T-helper 1 cell treated with Interleukin-12 subunit alpha and Interleukin-12 subunit beta and Interleukin-4 antibody, amounts not matched to agents 30 ng/mL and 1 ng/mL, for 36 hours (primary cell): Measurements from ENCODE around the gene TSPAN3. TPM values are rescaled to one million over a fixed set of nuclear protein-coding genes. Genes with fewer than 3 reads are reported as not detected.

ENCODE experiments used
- intact Hi-C: fragments of 100-400 bp; cut with micrococcal nuclease; formaldehyde crosslinking; loops from one replicate; pipeline ENCODE4 v1.15.1; 2024
- total RNA-seq: library from RNA; stranded (reverse); gene quantifications from 2 replicates; pipeline ENCODE4 v1.2.3, GENCODE V29; 2022

TSPAN3 gene
- total RNA-seq, 1 donor from 2014 or later, result 19.2 TPM

DNA sequence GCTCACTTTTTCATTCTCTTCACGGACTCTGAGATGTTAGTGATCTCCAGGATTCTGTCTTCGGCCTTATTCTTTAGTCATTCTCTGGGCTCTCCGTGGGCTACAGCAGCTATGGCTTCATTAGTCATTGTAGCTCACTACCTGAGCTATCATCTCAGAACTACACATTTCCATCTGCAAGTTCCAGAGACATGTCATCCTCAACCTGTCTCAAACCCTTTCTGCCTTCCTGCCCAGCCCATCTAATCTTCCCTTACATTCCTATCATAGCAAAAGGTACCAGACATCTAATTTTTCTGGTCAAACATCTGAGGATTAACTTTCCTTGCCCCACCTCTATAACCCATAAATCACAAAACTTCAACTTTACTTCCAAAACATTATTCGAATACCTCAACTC, 13.2 kb downstream of the TSPAN3 start:
- intact Hi-C loops, result no loop called here

DNA sequence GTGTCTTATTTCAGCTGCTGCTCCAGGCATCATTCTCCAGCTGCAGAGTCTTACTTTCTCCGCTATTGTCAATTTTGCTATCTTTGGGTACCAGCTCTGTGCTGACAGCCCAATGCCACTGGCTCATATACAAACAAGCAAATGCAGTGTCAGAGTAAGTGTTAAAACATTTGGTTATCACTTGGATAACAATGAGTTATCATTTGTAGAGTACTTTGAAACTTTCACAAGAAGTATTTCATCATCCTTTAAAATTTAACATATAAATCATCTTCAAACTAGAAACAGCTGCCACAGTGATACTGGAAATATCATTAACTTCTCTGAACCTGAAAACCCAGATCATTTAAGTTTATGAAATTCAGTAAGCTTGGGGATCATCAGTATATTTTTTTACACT, 13.8 kb downstream of the TSPAN3 start:
- intact Hi-C loops, result no loop called here

- intact Hi-C loops, result no loop called here
These were observed 17.2 kb downstream of the TSPAN3 start for GRCh38 chr15:77053709-77054108.

GRCh38 chr15:77052556-77052955, 18.4 kb downstream of the TSPAN3 start:
- intact Hi-C loops, result no loop called here

DNA sequence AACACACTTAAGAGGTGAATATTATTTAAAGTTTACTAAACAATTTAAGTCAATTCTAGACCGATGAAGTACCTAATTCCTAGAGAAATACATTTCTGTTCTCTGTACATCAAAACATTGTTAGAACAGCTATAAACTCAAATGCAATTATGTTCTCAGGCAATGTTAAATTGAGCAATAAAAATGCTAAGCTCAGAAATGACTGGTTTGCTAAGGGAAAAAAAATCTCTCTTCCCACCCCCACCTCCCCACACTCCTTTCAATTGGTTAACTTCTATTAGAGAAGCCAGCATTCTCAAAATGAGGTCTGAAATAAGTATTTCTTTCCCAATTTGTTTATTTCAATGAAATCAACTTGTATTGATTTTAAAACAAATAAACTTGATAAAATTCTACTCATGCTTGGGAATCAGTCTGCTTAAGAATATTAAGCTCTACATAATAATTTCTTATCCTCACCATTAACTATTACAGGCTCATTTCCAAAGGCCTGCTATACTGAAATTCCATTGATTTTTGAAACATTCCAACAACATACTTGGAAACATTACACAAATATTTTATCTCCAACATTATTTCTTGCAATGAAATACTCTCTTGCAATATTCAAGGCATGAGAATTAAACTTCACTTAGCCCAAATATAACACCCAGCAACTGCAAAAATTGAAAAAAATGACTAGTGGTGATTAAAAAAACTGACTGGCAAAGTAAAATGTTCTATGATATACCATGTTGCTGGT, 22.6 kb downstream of the TSPAN3 start:
- intact Hi-C loops, result no loop called here

- intact Hi-C loops, result no loop called here
These were observed 24.1 kb downstream of the TSPAN3 start for GRCh38 chr15:77046704-77047412.

DNA sequence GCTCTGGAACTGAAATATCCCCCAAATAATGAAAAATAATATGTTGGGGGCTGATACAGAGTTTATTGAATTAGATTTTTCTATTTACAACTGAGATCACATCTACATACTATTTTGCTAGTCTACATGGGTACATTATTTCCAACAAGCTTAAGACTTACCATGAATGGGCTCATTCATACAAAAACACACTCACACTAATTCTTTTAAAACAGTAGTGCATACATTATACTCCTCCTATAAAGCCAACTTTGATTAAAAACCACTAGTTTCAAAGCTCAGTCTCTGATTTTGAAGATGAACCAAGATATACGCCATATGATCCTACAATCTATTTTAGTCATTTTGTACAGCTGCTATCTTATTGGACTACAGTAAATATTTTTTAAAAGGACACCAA, 24.9 kb downstream of the TSPAN3 start:
- intact Hi-C loops, result no loop called here

- intact Hi-C loops, result no loop called here
These were observed 26.5 kb downstream of the TSPAN3 start for GRCh38 chr15:77044228-77045042.

DNA sequence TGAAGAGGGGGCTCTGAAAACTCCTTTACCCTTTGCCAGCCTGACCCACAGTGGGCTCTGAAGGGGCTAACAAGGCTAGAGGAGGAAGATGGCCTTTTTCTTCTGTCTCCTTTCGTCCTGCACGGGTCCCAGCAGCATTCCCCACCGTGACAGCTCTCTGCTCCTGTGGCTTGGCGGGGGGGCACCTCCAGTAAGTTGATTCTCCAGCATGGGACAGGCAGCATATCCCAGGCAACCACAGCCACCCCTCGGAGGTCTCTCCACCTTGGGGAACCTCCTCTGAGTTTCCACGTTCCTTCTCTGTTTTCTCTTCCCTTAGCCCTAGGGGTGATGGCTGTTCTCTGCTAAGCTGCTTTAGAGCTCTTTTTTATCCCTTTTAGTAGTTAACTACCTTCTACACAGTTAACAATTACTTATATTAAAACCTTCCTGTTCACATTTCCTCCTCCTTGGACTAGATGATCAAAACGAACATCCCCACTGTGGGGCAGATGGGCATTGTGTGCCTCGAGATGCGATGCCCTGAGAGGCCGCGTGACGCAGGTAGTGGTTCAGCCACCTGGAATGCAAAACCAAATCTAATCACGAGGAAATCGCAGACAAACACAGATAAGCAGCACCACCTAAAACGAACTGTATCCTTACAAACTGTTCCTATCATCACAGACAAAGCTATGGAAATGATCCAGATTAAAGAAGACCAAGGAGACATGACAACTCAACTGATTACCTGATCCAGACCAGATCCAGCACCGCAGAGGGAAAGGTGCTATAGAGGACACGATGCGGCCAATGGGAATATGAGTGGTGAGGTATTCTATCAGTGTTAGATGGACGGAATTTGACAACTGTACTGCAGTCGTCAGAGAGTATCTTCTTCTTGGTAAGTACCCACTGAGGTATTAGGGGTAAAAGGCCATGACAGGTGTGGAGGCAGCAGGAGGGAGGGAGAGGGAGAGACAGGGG, 27.7 kb downstream of the TSPAN3 start:
- intact Hi-C loops, result no loop called here

- intact Hi-C loops, result no loop called here
These were observed 28.5 kb downstream of the TSPAN3 start for GRCh38 chr15:77042245-77042919.

GRCh38 chr15:77040673-77041072, 30.2 kb downstream of the TSPAN3 start:
- intact Hi-C loops, result no loop called here

DNA sequence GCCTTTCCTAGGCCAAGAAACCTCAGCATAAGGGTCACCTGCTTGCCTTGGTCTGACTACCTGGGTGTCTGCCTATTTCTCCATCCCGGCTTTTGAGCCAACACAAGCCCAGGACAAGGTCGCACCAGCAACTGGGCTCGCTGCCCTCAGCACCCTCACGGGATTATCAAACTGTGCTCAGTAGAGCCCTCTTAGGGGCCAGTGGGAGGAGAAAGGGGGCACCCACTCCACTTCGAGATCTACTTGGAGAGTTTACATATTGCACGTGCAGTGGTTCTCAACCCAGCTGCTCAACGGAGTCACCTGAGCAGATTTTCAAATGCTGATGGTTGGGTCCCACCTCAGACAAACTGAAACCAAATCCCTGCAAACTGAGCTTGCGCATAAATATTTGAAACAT, 31.1 kb downstream of the TSPAN3 start:
- intact Hi-C loops, result no loop called here

- intact Hi-C loops, result no loop called here
These were observed 31.7 kb downstream of the TSPAN3 start for GRCh38 chr15:77039217-77039533.

- intact Hi-C loops, result no loop called here
These were observed 32.3 kb downstream of the TSPAN3 start for GRCh38 chr15:77038312-77039216.

- intact Hi-C loops, result no loop called here
These were observed 33.3 kb downstream of the TSPAN3 start for GRCh38 chr15:77037388-77038209.

- intact Hi-C loops, result no loop called here
These were observed 34.1 kb downstream of the TSPAN3 start for GRCh38 chr15:77036537-77037387.

DNA sequence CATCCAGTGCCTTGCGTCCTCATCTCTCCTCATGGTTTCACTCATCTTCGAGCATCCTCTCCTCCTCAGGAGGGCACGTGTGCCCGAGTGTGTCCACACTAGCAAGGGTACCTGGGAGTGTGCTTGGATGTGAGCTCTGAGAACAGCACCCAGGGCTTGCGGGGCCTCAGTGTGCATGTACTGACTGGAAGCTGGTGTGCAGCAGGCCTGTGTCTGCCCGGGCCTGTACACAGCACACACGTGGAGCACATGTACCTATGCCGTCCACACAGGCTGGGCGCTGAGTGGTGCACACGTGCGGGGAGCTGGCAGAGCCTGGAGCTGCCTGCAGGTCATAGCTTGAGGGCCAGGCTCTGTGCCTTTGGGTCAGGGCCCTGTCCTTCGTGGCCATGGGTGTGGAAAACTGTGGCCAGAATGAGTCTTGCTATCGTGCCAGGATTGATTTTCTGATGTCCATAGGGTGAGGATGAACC, 34.9 kb downstream of the TSPAN3 start:
- intact Hi-C loops, result no loop called here

DNA sequence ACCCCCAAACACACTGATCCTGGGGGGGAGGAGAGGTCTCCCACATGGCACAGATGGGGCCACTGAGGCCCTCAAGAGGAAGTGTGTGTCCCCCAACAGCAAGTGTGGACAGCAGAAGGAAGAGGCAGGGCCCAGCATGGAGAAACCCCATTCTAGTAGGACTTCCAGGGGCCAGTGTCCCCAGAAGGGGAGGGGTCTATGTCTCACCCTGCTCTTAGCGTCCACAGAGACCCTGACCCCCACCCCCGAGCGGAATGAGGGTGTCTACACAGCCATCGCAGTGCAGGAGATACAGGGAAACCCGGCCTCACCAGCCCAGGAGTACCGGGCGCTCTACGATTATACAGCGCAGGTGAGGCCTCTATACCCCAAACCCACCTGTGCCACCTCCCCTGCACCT, 35.3 kb downstream of the TSPAN3 start:
- intact Hi-C loops, result no loop called here
